GM18907 (cell line): ENCODE data around the gene TSR1.

Experiments used
- ATAC-seq: cut with Tn5 transposase; IDR thresholded peaks from one replicate; pipeline ENCODE4 v1.9.1; 2021; ENCODE audit warnings: mild to moderate bottlenecking, moderate library complexity; ENCODE audit not compliant: unreplicated experiment

TSR1 gene

DNA sequence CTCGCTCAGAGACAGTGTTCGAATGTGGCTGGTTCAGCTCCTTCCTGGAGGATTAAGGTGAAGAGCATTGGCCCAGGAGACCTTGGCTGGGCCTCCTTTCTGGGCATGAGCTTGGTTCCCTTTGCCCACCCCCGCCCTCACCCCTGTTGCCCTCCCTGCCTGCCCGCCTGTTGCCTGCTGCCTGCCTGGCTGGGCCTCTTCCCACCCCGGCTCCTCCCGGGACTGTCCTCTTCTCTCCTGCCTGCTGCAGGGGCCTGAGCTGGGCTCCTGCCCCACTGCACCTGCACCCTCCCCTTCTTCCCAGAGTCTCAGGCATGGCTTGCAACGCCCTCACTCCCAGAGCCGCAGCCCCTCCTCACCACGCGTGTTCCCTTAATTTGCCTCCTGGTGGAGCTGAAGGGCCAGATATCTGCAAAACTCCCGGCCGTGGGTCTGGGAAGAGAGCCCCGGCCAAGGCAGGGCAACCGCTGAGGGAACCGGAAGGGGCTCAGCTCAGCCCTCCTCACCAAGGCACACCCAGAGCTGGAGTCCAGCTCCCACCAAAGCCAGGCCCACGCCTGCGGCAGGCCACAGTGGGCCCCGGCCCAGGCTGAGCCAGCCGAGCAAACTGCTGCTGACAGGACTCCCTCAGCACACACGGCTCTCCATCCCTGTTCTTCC, 33.4 kb upstream of the TSR1 start:
- no peak for ATAC-seq

DNA sequence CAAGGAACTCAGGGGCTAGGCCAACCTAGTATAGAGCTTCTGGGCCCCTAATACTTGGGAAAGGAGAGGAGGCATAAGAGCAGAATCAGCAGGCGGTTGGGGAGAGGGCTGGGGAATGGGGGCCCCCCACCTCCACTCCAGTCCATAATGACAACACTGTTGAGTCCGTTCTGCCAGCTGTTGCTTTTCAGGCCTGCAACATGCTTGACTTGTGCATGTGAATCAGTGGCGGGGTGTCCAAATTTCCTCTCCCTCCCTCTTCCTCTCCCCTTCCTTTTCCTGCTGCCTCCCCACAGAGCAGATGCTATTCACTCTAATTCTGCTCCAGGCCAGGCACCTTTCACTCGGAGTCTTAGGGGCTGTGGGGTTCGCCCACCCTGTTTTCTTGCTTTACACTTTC, 32.8 kb upstream of the TSR1 start:
- ATAC-seq, result no peak

DNA sequence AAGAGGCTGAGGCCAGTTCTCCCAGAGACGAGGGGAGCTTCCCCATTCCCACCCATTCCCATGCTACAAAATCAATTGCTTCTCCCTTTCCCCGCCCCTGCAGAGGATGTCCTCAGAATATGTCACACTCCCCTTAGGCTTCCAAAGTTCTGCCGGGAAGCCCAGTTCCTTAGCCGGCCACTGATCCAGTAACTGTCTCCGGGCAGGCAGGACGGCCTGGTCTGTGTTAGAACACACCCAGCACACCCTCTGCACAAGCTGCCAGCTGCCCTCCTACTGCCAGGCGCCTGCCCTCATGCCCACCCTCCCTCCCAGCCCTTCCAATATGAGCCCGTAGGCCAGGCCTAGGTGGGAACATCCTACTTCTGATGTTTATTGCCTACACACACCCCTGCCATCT, 32.1 kb upstream of the TSR1 start:
- ATAC-seq, result no peak

DNA sequence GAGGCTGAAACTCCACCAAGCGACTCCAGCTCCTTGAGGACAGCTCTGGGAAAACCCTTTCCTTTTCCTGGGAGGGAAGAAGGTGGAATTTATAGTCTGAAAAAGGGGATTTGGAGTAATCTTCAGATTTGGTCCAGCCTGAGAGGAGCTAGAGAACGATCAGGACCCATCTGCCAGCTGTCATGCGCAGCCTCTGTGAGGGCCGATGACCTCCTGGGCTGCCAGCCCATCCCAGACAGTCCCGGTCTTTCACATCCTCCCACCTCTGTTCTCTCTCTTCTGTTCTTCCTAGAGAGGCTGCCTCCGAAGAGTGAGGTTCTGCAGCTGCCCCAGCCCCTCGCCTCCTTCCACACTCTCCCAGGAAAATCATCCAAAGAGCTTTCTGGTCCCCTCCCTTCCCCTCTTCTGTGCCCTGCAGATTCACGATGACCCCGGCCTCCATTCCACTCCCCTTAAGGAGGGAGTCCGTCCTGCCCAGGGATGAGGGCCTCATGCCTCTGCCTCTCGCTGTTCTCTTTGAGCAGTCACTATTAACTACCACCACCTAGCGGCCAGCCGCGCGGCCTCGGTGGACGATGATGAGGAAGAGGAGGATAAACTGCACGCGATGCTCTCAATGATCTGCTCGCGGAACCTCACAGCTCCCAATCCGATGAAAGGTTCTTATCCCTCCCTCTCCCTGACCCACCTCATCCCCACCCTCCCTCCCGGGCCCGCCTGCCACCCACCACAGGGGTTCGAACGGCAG, 30.7 kb upstream of the TSR1 start:
- no peak for ATAC-seq

DNA sequence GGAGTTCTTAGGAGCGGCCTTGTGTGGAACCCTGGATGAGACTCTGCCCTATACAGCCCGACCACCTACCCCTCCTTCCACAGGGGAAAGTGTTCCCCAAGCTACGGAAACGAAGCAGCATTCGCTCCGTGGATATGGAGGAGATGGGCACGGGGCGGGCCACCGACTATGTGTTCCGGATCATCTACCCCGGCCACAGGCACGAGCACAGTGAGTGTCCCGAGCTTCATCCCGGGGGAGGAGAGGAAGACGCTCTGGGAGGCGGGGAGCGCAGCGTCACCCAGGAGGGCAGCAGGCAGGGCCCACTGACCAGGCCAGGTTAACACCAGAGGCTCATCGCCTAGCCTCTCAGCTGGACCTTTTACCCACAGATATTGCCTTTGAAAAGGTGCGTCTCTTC, 28.9 kb upstream of the TSR1 start:
- no peak for ATAC-seq

DNA sequence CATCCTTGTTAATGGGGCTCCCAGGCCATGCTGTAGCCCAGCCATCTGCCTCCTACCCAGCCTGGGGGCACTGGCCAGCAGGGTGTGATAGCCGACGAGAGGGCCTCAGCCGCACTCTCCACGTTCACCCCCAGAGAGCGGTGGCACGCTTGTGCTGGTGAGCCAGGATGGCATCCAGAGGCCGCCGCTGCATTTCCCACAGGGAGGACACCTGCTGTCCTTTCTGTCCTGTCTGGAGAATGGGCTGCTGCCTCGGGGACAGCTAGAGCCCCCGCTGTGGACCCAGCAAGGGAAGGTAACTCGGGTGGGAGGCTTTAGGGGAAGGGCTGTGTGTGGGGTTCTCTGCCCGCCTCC, 28.5 kb upstream of the TSR1 start:
- ATAC-seq, result no peak

DNA sequence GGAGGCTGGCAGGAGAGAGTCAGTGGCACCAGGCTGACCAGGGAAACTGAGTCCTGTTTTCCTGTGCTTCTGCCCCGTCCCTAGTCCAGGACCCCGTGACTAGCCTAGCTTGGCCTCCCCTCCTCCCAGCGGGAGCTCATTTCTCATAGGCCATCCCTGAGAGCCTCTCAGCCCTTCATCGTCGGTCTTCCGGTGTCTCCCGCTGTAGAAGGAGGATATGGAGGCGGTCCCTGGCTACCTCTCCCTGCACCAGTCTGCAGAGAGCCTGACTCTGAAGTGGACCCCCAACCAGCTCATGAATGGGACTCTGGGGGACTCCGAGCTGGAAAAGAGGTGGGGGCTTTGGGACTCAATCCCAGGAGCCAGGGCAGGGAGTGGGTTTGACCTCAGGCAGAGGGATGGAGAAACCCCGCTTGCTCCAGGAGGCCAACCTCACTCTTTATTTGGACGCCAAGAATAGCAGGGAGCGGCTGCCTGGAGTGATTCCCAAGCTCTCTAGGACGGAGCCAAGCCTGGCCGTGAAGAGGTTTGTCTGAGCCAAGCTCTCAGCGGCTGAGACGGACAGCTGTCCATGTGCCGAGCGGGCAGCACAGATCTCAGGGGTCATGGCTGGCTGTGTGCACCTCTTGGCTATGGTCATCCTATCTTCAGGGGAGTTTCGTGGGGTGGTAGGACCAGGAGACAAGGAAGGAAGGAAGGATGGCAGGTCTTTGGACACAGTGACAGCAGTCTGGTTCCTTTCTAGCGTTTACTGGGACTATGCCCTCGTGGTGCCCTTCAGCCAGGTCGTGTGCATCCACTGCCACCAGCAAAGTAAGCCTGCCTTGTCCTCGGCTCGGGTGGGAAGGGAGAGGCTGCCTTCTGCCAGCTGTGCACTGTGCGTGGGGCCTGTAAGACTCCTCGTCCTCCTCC, 27.9 kb upstream of the TSR1 start:
- ATAC-seq, result no peak

DNA sequence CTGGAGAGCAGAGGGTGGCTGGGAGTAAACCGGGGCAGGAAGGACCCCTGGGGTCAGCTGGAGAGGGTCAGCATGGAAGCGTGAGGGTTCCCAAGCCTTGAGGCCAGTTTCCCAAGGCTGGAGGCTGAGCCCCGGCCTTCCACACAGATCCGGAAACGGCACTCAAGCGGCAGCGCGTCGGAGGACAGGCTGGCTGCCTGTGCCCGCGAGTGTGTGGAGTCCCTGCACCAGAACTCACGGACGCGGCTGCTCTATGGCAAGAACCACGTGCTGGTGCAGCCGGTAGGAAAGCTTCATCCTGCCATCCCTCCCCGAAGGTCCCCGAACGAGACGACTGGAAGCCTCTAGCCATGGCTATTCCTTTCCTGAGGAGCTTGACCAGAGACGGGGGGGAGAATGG, 27.1 kb upstream of the TSR1 start:
- ATAC-seq, result no peak

DNA sequence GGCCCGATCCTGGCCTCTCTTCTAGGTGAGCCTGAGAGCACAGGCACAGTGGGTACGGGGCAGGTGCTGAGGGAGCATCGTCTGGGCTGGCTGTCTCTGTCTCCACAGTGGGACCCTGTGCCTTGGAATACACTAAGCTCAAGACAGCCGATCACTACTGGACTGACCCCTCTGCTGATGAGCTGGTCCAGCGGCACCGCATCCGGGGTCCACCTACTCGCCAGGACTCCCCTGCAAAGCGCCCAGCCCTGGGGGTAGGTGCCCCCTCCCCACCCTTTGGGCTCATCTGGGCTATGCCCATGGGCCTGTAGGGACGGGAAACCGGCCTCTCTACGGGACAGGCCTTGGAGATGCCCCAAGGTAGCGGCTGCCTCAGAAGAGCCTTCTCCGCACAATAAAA, 26.6 kb upstream of the TSR1 start:
- no peak for ATAC-seq

DNA sequence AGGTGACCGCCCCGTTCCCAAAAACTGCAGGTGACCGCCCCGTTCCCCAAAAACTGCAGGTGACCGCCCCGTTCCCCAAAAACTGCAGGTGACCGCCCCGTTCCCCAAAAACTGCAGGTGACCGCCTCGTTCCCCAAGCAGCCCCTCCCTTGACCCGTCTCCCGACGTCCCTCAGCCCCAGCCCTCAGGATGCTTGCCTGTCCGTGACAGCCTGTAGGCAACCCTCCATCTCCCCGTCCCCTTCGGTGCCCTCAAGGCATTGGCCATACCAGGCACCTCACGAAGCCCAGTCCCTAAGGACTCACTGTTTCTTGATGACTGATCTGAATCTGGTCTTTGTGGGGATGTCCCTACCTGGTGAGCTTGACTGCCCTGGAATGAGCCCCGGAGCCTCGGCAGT, 26.2 kb upstream of the TSR1 start:
- ATAC-seq, result no peak

DNA sequence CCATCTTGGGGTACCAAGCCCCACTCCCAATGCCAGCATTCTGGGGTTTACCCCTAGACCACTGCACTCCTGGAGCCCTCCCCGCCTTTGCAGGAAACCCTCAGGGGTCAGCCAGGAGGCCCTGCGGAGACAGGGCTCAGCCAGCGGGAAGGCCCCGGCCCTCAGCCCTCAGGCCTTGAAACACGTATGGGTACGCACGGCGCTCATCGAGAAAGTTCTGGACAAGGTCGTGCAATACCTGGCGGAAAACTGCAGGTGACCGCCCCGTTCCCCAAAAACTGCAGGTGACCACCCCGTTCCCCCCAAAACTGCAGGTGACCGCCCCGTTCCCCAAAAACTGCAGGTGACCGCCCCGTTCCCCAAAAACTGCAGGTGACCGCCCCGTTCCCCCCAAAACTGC, 25.8 kb upstream of the TSR1 start:
- no peak for ATAC-seq

DNA sequence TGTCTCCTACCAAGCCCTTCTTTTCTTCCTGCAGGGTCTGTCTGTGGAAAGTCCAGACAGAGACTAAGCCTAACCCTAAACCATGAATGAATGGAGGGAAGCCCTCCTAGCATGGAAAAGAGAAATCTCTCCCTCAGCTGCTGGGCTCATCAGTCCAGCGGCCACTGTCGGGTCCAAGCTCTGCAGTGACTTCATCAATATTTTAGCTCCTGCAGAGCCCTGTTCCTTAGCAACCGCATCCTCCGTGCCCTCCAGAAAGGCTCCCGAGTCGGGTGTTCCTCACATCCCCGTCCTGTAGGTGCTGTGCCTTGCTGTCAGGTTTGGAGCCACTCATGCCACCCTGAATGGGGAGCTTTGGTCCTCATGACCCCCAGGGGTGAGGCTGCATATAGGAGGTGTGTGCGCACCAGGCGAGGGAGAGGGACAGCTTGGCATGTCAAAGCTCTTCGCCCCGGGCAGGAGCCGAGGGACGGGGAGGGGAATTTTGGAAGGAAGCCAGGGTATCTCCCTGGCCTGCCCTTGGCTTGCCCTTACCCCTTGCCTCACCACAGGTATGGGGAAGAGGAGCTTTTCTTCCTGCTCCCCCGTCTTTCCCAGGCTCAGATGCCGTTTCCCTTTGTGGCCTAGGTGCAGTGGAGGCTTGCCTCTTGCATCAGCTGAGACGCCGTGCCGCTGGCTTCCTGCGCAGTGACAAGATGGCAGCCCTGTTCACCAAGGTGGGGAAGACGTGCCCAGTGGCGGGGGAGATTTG, 24.9 kb upstream of the TSR1 start:
- no peak for ATAC-seq

DNA sequence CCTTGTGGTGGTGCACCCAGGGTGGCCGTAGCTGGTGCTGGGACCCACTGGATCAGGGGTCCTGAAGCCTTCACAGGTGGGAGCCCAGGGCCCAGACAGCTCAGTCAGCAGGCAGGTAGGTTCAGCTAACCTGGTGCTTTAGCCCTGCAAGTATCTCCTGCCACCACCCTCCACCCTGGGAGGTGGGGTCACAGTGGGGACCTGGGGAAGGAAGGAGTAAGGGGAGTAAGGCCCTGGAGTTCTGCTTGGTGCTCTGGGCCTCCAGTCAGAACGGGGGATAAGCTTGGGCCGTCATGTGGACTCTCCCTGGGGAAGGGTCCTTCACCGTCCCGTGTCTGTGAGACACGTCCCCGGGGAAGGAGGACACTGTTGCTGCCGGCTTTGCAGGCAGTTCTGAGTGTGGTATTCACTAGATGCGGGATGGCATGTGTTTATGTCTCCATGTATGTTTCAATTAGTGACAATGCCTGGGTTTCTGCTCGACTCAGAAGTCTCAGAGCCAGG, 21.7 kb upstream of the TSR1 start:
- ATAC-seq, result no peak

DNA sequence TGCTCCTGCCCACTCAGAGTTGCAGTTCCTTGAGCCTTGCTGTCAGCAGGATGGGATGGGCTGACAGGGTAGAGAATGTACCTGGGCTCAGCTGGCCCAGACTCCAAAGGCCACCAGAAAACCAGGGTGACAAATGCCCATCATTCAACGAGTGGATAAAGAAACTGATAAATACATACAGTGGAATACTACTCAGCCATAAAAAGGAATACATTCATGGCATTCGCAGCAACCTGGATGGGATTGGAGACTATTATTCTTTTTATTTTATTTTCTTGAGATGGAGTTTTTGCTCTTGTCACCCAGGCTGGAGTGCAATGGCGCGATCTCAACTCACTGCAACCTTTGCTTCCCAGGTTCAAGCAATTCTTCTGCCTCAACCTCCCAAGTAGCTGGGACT, 21.0 kb upstream of the TSR1 start:
- no peak for ATAC-seq

DNA sequence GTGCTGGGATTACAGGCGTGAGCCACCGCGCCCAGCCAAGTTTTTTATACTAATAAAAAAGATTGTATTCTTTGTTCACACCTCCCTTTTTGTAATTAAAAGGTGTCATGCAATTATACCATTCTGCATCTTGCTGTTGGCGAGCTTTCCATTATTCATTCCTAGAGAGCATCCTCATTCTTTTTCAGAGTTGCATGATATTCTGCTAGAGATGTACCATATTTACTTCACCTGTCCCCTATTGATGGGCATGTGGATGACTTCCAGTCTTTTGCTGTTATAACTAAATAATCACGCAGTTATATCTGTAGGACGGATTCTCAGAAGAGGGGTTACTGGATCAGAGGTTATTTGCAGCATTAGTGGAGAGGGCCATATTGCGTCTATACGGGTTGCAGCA, 18.1 kb upstream of the TSR1 start:
- ATAC-seq, result no peak

DNA sequence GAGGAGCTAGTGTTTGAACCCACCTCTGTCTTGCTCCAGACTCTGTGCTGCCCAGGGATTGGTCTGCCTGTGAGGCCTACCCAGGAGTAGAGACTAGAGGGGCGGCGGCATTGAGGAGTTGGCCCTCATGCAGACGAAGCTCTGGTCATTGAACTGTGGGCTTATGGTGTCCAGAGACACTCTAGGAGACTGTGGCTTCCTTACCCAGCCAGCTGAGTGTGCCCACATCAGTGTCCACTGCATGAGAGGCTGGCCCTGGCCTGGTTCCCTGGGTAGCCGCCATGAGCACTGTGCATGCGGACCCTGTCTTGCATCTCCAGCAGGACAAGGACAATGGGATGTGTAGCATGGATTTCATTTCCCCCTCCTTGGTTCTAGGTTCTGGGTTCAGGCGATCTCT, 15.0 kb upstream of the TSR1 start:
- ATAC-seq, result no peak

DNA sequence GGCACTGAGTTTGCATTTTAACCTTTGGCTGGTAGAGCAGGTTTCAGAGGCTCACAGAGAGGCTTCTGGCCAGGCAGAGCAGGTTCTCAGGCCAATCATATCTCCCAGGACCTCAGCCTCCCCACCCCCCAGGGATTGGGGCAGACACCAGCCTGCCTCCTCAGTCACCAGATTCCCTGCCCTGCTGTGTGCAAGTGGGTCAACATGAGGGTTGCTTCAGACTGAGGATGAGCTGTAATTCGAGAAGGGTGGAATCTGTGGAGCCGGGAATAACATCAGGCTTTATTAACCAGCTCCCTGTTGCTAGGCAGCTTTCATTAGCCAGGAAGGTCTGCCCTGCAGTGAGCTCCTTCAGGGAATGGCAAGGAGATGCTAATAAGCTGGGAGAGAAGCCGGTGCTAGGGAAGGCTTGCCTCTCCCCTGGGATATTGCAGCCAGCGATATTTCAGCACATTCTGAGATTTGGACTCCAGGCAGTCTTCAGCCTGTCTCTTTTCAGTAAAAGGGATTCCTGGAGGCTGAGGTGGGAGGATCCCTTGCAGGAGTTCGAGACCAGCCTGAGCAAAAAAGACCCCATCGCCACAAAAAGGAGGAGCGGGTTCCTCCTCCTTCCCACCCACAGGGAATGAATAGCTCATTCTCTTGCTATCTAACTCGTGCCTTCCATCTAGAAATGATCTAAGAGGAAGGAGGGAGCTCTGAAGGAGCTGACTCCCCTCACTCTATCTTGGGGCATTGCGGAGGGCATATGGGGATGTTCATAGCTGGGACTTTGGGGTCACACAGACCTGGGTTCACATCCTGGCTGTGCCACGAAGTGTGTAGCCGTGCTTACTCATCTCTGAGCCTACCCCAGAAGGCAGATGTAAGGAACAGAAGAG, 11.8 kb upstream of the TSR1 start:
- ATAC-seq, result no peak

DNA sequence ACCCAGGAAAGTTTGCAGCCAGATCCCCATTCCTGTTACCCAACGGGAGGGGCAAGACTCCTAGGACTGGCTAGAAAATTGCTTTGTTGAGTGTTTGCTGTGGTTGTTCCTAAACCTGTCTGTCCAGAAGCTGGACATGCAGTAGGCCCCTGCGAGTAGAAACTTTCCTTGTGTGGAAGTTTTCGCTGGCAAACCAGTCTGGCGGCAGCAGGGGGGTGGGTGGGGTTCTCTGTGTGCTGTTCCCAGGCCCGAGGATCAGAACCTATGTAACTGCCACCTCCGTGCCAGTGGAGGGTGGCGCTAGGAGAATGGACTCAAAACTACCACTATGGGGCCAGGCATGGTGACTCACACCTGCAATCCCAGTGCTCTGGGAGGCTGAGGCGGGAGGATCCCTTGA, 10.2 kb upstream of the TSR1 start:
- ATAC-seq, result no peak

DNA sequence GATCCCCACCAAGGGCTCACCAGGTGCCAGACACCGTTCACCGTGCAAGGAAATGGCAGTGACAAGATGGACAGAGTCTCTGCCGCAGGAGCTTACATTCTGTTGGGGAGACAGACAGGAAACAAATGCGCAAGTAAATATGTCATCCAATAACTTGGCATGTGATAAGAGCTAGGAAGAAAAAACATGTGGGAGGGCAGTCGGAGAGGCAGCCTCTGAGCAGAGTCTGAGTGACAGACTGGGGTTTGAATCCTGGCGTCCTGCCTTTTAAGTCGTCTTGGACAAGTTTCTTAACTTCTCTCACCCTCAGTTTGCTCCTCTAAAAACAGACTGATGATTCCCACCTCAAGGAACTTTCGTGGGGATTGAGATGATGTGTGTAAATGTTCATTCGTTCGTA, 8.3 kb upstream of the TSR1 start:
- no peak for ATAC-seq

DNA sequence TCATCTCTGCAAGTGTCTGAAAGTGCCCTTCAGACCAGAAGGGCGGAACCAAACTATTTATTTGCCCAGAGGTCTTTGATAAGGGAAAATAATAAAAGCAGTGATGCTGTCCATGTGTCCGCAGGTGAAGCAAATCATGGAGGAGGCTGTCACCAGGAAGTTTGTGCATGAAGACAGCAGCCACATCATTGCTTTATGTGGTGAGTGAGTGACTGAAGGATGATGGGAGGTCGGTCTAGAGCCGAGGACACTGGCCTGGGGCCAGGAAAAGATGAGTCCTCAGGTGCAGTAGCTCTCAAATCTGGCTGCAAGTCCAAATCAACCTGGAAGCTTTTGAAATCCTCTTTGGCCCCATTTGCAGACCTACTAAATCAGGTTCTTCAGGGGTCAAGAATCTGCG, 7.2 kb upstream of the TSR1 start:
- no peak for ATAC-seq
